Measurements from ENCODE around the gene PPOX. TPM values are rescaled to one million over a fixed set of nuclear protein-coding genes. Genes with fewer than 3 reads are reported as not detected.

Gene PPOX
- polyA plus RNA-seq (2012; ENCODE audit: missing spikeins), result 22.5 TPM

- FAIRE-seq, result peak; percentile 97
- peak; percentile 86 for DNase-seq (ENCODE audit: insufficient read length)
Measured at GRCh38 chr1:161165742-161166668, at the start of gene PPOX. TSS of gene PPOX (plus strand) at chr1:161166426. CDS start at chr1:161166848, 422 bp downstream.

GRCh38 chr1:161117759-161118581 is 48.3 kb upstream of the PPOX start, which contains the start of the genes NIT1 and PFDN2:
TSS of gene NIT1 (plus strand) at chr1:161118105. CDS start at chr1:161118177, 72 bp downstream.
TSS of gene PFDN2 (minus strand) at chr1:161118037. CDS start at chr1:161118026, 11 bp downstream.
- DNase-seq (ENCODE audit: insufficient read length) (peak; percentile 93), FAIRE-seq (peak; percentile 97)
- peak; percentile 94 for TF ChIP-seq TAF1 (IDR thresholded peaks at IDR 0.05; ENCODE audit: borderline replicate concordance, low read depth, low read length)
- peak; percentile 93 for TF ChIP-seq POLR2A (IDR thresholded peaks at IDR 0.05; ENCODE audit: low read depth, low read length)
- peak; percentile 85 for TF ChIP-seq POLR2AphosphoS5 (IDR thresholded peaks at IDR 0.05; ENCODE audit: low read depth, low read length)

More at GRCh38 chr1:161165742-161166668, at the start of gene PPOX:
- TF ChIP-seq POLR2AphosphoS5 (IDR thresholded peaks at IDR 0.05; ENCODE audit: low read depth, low read length), result peak; percentile 88
- TF ChIP-seq TAF1 (IDR thresholded peaks at IDR 0.05; ENCODE audit: borderline replicate concordance, low read depth, low read length), result peak; percentile 29; the same call in 1 of the 2 replicates
- peak; percentile 94 for TF ChIP-seq POLR2A (IDR thresholded peaks at IDR 0.05; ENCODE audit: low read depth, low read length)

DNA sequence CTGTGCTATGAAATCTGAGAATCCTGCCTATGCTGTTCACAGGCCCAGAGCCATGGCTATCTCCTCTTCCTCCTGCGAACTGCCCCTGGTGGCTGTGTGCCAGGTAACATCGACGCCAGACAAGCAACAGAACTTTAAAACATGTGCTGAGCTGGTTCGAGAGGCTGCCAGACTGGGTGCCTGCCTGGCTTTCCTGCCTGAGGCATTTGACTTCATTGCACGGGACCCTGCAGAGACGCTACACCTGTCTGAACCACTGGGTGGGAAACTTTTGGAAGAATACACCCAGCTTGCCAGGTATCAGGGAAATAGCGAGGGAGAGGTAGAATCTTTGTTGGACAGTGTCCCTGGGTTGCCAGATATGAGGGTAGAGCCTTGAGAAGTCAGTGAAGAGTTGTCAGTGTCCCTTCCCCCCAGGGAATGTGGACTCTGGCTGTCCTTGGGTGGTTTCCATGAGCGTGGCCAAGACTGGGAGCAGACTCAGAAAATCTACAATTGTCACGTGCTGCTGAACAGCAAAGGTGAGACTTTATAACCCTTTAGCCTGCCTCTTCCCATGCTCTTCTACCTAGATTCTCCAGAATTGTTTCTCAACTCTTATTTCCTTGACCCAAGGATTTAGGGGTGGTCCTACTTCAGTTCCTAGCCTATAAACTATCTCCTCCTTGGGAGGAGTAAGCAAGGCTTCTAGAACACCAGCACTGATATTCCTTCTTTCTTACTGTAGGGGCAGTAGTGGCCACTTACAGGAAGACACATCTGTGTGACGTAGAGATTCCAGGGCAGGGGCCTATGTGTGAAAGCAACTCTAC is 46.9 kb upstream of the PPOX start:
- TF ChIP-seq POLR2AphosphoS5 (IDR thresholded peaks at IDR 0.05; ENCODE audit: low read depth, low read length) (0 out of 2 replicates have a peak, but pooled peaks have one; percentile 33), POLR2A (IDR thresholded peaks at IDR 0.05; ENCODE audit: low read depth, low read length) (no peak; the same call in 1 of the 2 replicates)
- DNase-seq (ENCODE audit: insufficient read length) (peak; percentile 44), FAIRE-seq (peak; percentile 50)

DNA sequence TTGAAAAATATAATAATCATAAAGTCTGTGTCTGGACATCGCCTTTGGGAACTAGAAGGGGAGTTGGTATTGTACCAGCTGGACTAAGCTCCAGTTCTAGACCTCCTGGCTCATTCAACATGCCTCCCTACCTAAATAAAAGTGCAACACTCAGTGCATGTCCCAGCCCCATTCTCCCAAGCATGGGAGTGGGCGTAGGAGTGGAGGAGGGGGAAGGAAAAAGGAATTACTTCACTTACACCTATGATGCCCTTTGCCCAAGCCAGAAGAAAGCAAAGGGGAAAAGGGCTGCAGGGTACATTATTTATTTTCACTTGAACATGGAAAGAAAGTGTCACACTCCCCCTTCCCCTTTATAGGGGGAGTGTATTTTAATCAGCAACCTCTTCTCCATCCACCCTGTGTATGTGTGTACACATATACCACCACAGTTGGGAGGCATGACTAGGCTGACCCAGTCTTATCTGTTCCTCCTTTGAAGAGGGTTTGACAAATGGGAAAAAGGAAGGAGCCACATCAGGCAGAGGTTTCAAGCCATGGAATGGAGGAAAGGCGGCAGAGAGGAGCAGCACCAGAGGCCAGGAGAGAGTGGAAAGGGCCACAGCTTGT is 45.1 kb upstream of the PPOX start:
- DNase-seq (ENCODE audit: insufficient read length) (no peak), FAIRE-seq (no peak)
- TF ChIP-seq POLR2AphosphoS5 (IDR thresholded peaks at IDR 0.05; ENCODE audit: low read depth, low read length) (no peak), TAF1 (IDR thresholded peaks at IDR 0.05; ENCODE audit: borderline replicate concordance, low read depth, low read length) (no peak), POLR2A (IDR thresholded peaks at IDR 0.05; ENCODE audit: low read depth, low read length) (no peak)

- FAIRE-seq (no peak), DNase-seq (ENCODE audit: insufficient read length) (no peak)
- no peak for TF ChIP-seq POLR2AphosphoS5 (IDR thresholded peaks at IDR 0.05; ENCODE audit: low read depth, low read length)
- no peak for TF ChIP-seq POLR2A (IDR thresholded peaks at IDR 0.05; ENCODE audit: low read depth, low read length)
- TF ChIP-seq TAF1 (IDR thresholded peaks at IDR 0.05; ENCODE audit: borderline replicate concordance, low read depth, low read length), result no peak
Measured at GRCh38 chr1:161121834-161122233, 44.4 kb upstream of the PPOX start.

- DNase-seq (ENCODE audit: insufficient read length) (no peak), FAIRE-seq (no peak)
- TF ChIP-seq POLR2A (IDR thresholded peaks at IDR 0.05; ENCODE audit: low read depth, low read length), result no peak
- TF ChIP-seq TAF1 (IDR thresholded peaks at IDR 0.05; ENCODE audit: borderline replicate concordance, low read depth, low read length), result no peak
- TF ChIP-seq POLR2AphosphoS5 (IDR thresholded peaks at IDR 0.05; ENCODE audit: low read depth, low read length), result no peak
Measured at GRCh38 chr1:161122967-161123366, 43.3 kb upstream of the PPOX start.

GRCh38 chr1:161127649-161128048 is 38.6 kb upstream of the PPOX start:
- DNase-seq (ENCODE audit: insufficient read length) (no peak), FAIRE-seq (no peak)
- TF ChIP-seq POLR2AphosphoS5 (IDR thresholded peaks at IDR 0.05; ENCODE audit: low read depth, low read length) (no peak), POLR2A (IDR thresholded peaks at IDR 0.05; ENCODE audit: low read depth, low read length) (no peak), TAF1 (IDR thresholded peaks at IDR 0.05; ENCODE audit: borderline replicate concordance, low read depth, low read length) (no peak)

GRCh38 chr1:161128591-161129420 is 37.4 kb upstream of the PPOX start:
- DNase-seq (ENCODE audit: insufficient read length) (no peak), FAIRE-seq (no peak)
- no peak for TF ChIP-seq POLR2AphosphoS5 (IDR thresholded peaks at IDR 0.05; ENCODE audit: low read depth, low read length)
- TF ChIP-seq POLR2A (IDR thresholded peaks at IDR 0.05; ENCODE audit: low read depth, low read length), result no peak
- no peak for TF ChIP-seq TAF1 (IDR thresholded peaks at IDR 0.05; ENCODE audit: borderline replicate concordance, low read depth, low read length)

GRCh38 chr1:161130266-161130665 is 36.0 kb upstream of the PPOX start:
- no peak for TF ChIP-seq POLR2AphosphoS5 (IDR thresholded peaks at IDR 0.05; ENCODE audit: low read depth, low read length)
- TF ChIP-seq POLR2A (IDR thresholded peaks at IDR 0.05; ENCODE audit: low read depth, low read length), result no peak
- TF ChIP-seq TAF1 (IDR thresholded peaks at IDR 0.05; ENCODE audit: borderline replicate concordance, low read depth, low read length), result no peak
- DNase-seq (ENCODE audit: insufficient read length), result no peak
- no peak for FAIRE-seq

Measured in GM12892 (cell line).